Measurements from ENCODE around the gene DNAJC6.

GRCh38 chr1:65414538-65414937 is 105.2 kb downstream of the DNAJC6 start:
- TF ChIP-seq EZH2phosphoT487 (IDR thresholded peaks at IDR 0.05; ENCODE audit: borderline replicate concordance, low read length): no peak
- no peak for TF ChIP-seq CTCF (IDR thresholded peaks at IDR 0.05; ENCODE audit: low read depth, low read length, poor library complexity, severe bottlenecking)
